Thoracic aorta endothelial cell (primary cell): Measurements from ENCODE around the gene VSIG10. TPM values are rescaled to one million over a fixed set of nuclear protein-coding genes. Genes with fewer than 3 reads are reported as not detected.

Experiments
- small RNA-seq: library from RNA; depleted of rRNA; stranded (forward); fragments of <200 nt; gene quantifications from one replicate; pipeline ENCODE3, GENCODE V24; 2012
- total RNA-seq: library from RNA; depleted of rRNA; stranded (reverse); fragments of >200 nt; gene quantifications from 2 replicates; pipeline ENCODE4 v1.2.3, GENCODE V29; 2012

VSIG10 gene, protein sequence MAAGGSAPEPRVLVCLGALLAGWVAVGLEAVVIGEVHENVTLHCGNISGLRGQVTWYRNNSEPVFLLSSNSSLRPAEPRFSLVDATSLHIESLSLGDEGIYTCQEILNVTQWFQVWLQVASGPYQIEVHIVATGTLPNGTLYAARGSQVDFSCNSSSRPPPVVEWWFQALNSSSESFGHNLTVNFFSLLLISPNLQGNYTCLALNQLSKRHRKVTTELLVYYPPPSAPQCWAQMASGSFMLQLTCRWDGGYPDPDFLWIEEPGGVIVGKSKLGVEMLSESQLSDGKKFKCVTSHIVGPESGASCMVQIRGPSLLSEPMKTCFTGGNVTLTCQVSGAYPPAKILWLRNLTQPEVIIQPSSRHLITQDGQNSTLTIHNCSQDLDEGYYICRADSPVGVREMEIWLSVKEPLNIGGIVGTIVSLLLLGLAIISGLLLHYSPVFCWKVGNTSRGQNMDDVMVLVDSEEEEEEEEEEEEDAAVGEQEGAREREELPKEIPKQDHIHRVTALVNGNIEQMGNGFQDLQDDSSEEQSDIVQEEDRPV
- 32.2 and 41.9 TPM in 2 replicates for total RNA-seq

DNA sequence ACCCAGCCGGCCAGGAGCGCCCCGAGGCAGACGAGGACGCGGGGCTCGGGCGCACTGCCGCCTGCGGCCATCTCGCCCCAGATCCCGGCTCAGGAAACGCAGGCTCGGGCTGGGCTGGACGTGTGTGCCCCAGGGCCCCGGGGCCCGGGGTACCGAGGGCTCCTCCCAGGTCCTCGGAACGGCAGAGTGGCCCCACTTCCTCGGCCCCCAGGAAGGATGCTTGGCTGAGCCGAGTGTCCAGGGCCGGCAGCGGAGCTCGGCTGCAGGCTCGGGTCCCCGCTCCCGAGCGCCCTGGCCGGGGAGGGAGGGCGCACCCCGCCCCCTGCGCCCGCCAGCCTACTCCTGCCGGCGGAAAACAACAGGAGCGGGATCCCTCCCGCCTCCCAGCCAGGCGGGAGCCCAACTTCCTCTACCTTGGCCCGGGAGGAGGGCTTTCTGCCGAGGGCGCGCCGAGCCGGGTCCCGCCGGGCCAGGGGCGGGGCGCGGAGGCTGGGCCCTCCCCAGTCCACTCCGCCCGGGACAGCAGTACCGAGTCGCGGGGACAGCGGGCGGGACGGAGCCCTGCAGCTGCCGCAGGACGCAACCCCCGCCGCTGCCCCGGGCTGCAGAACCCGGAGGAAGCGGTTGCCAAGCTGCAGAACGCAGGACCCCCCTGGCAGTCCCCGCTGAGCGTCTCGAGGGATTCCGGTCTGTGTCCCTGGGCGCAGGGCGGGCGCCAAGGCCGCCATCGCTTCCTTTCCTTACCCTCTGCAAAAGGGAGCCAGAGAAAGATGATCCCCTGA lies at the start of gene VSIG10:
Gene VSIG10 (minus strand): TSS at position 411 of the 782 bp plus-strand sequence. CDS start 340 bp downstream, at position 71.

DNA sequence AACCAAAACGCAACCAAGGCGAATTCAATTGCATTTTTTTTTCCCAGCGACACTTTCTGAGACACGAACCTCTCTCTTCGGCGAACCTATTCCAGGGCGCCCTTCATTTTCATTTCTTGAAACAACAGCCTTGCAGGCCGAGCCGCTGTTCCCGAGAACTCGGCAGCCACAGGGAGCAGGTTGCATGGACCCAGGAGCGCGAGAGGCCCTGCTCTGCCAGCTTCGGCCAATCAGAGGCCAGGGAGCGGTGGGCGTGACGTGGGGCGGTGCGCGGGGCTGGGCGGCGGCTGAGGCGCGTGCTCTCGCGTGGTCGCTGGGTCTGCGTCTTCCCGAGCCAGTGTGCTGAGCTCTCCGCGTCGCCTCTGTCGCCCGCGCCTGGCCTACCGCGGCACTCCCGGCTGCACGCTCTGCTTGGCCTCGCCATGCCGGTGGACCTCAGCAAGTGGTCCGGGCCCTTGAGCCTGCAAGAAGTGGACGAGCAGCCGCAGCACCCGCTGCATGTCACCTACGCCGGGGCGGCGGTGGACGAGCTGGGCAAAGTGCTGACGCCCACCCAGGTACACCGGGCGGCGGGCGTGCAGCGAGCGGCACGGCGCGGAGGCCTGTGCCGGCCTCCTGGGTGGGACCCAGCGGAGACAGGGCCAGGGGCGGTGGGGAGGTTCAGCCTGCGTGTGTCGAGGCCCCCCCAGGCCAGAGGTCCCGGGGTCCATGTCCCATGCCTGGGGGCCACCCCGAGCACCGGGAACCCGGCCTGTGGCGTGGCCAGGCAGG lies 32.2 kb upstream of the VSIG10 start, which contains the start of gene PEBP1:
Gene PEBP1 (plus strand): TSS at position 337 of the 771 bp plus-strand sequence. CDS start 86 bp downstream, at position 423.

DNA sequence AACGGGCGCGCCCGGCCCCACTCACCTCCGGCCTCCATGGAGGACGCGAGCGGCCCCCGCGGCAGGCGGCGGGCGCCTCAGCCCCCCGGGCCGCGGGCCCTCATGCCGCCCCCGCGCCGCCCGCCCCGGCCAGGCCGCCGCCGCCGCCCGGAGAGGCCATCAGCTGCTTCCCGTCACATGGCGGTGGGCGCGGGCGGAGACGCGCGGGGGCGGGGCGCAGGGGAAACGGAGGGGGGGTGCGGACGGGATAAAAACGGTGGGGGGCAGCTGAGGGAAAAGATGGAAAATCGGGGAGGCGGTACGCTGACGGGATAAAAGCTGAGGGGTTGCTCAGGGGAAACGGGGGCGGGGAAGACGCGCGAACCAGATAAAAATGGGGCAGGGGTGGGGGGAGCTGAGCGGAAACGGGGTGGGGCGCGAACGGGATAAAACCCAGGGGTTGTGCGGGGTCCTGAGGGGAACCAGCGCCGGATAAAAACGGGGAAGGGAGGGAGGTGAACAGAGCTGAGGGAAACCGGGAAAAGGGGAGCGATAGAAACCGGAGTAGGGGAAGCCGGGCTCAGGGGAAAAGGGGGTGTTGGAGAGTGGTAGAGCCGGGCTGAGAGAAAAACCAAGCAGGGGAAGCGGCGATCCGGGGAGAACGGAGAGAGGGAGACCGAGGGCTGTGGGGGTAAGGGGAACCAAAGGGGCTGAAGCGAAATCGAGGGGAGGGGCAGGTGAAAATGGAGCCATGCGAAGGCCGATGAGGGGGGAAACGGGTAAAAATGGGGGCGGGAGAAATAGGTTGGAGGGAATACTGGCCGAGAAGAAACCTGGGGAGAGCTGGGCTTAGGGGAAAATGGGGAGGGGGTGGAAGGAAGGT lies 42.6 kb downstream of the VSIG10 start, which contains the start of gene WSB2:
Gene WSB2 (minus strand): TSS at position 169 of the 862 bp plus-strand sequence. CDS start 131 bp downstream, at position 38.

DNA sequence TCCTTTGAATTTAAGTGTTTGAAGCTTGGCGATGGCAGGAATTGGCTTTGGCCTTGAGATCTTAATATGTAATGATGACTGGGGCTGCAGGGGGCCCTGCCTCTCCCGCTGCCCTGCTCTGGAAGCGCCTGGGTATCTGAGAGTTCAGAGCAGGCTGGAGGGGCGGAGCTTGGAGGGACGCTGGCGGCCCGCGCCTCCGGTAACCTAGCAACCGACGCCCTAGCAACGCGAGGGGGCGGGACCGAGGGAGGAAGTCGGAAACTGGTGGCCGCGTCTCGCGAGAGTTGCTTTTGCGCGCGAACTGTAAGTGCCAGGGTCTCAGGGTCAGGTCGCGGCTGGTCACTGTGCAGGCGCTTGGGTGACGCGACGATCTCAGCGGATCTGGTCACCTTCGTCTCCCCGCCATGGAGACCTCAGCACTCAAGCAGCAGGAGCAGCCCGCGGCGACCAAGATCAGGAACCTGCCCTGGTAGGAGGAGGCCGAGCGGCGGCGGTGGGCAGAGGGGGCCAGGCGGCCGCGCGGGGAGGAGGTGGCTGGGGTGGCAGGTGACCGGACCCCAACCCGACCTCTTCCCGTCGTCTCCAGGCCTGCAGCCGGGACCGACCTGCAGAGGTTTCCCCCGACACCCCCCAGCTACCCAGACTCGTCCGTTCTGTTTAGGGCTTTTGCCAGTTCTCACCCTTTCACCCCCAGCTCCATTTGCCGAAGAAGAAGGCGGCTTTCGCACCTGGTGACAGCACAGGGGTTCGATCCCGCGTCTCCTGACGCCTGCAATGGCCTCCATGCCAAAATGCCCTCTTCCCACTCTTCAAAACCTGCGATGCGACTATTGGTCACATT lies 87.2 kb downstream of the VSIG10 start, which contains the start of gene RFC5:
Gene RFC5 (plus strand): TSS at position 280 of the 841 bp plus-strand sequence. CDS start 125 bp downstream, at position 405.

Small RNA genes within 50 kb of the gene (small RNA-seq; reads per million reads assigned to genes)
- not detected for gene AC131159.1

Other genes starting within 250 kb of the VSIG10 start
- gene KSR2, start 135.0 kb downstream of the VSIG10 start, total RNA-seq = 1.6 and 1.7 TPM in 2 replicates
- gene RFC5, start 87.3 kb downstream of the VSIG10 start, total RNA-seq = 32.6 and 41.6 TPM in 2 replicates
- gene WSB2, start 42.8 kb downstream of the VSIG10 start, total RNA-seq = 80.0 and 98.3 TPM in 2 replicates
- 138 and 163 TPM in 2 replicates for gene PEBP1, start 32.1 kb upstream of the VSIG10 start, total RNA-seq